HK-2 (cell line): ENCODE data around the gene FAM168B.

Source experiments
- DNase-seq: peaks from one replicate; pipeline ENCODE4 v3.0.0-alpha.2; 2018; ENCODE audit not compliant: unreplicated experiment

Gene FAM168B

GRCh38 chr2:131055169-131056065, 37.8 kb downstream of the FAM168B start:
- DNase-seq, result no peak

DNA sequence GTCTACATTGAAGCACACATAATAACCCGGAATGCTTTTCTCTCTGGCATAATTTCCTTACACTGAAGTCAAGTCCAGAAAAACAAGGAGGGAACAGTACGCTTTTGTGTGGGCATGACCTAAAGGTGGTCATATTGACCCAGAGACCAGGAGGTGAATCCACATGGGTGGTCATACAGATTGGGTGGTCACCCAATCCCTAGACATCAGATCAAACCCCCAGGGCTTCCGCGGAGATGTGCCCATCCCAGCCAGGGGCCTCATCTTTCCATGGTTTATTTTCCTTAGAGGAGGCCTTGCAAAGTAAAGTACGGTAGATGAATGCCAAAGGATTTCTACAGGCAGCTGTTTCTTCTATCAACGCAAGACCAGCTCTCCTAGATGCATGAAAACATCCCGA, 38.8 kb downstream of the FAM168B start:
- no peak for DNase-seq

GRCh38 chr2:131052741-131053263, 40.5 kb downstream of the FAM168B start:
- no peak for DNase-seq

- DNase-seq, result no peak
These were observed 42.4 kb downstream of the FAM168B start for GRCh38 chr2:131050896-131051295.

DNA sequence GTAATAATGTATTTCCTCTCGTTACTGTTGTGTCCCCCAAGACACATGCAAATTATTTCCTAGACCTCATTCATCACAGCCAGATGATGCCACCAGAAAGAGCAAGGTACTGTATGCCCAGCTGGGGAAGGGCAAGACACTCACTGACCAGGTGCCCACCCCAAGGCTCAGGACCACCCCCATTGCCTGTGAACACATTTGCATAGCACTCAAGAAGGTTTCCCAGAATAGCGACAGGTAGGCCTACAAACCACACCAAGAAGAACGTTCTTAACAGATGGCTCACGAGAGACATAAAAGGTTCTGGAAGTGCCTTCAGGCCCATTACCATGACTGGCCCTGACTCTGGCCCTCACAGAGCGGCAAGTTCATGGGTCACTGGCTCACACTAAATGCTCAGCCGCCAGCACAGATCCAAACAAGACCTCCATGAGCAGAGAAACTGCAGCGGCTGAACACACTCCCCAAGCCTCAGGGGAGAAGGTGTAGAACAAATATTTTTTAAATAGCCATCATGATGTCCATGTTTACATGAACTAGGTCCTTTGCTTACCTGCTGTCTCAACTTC, 44.0 kb downstream of the FAM168B start:
- no peak for DNase-seq

GRCh38 chr2:131048641-131049040, 44.6 kb downstream of the FAM168B start:
- DNase-seq, result no peak

GRCh38 chr2:131047920-131048560, 45.2 kb downstream of the FAM168B start:
- DNase-seq, result no peak

- no peak for DNase-seq
These were observed 46.2 kb downstream of the FAM168B start for GRCh38 chr2:131046918-131047652.

DNA sequence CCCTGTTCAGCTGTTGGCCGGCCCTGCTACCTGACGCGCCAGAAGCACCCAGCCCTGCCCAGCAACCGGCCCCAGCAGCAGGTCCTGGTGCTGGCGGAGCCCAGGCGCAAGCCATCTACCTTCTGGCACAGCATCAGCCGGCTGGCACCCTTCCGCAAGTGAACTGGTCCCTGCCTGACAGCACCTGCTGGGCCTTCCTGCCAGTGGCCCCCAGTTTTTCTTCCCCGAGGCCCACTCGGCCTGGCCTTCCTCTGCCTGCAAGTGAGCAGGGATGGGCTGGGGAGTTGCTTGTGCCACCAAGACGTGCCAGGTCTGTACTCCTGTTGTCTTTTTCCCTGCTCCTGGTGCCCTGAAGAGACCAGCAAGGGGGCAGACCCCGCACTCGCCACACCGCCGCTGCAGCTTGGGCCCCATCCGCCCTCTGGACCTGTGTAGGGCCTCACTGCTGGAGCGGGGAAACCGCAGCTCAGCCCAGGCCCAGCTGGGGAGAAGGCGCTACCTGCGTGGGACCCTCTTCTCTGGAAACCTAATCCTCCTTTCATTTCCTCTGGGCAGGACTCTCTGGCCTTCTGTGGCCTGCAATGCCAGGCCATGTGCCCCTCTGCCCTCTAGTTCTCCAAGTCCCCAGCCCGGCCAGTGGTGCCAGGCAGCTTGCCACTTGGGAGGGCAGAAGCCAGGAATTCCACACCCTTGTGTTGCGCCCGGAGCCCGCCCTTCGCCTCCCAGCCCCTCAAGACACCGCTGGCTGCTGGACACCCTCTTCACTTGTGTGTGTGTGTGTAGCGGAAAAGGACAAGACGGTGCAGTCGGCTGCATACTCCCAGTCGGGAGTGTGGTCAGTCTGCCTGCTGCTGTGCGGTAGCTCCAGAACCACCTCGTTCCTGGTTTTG, 47.0 kb downstream of the FAM168B start:
- DNase-seq, result no peak

DNA sequence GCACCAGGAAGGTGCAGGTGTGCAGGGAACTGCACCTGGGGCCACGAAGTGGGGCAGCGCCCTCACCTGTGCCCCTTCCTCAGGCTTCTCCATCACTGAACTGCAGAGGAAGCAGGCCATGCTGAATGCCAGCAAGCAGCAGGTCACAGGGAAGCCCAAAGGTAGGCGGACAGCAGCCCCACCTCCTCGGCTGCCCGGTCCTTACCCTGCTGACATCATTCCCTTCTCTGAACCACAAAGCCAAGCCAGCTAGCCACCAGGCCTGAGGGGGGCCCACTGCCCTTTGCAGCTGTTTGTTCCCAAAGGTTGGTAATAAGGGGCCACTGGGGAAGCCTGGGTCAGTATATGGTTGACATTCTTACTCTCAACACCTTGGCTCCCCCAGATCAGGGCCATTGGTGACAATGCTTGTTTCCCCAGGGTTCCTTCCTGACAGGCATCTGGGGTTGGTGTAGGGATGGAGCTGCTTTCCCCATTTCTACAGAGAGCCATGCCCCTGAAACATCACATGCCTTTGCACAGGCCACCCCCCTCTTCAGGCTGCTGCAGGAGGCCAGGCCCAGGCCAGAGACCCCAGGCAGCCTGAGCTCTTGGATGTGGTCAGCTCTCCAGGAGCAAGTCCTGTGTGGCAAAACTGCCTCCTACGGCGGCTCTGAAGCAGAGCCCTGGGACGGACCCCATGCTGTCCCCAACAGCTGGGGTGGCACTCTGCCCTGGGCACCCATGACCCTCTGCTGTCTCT, 47.8 kb downstream of the FAM168B start:
- DNase-seq, result no peak

DNA sequence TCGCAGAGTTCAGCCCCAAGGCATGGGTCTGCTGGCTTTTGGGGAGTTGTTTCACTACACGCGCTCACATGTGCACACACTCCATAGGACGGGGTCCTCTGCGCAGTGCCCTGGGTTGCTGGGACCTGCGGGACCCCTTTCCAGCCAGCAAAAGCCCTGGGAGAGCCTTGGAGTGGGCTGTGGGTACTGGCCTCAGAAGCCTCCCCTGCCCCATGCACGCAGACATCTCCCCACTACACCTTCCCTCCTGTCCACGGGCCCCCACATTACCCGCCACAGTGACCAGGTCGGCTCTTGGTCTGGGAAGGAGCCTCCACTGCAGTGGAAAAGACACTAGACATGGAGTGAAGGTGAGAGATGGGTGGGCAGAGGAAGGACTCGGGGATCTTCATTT, 48.5 kb downstream of the FAM168B start:
- no peak for DNase-seq

DNA sequence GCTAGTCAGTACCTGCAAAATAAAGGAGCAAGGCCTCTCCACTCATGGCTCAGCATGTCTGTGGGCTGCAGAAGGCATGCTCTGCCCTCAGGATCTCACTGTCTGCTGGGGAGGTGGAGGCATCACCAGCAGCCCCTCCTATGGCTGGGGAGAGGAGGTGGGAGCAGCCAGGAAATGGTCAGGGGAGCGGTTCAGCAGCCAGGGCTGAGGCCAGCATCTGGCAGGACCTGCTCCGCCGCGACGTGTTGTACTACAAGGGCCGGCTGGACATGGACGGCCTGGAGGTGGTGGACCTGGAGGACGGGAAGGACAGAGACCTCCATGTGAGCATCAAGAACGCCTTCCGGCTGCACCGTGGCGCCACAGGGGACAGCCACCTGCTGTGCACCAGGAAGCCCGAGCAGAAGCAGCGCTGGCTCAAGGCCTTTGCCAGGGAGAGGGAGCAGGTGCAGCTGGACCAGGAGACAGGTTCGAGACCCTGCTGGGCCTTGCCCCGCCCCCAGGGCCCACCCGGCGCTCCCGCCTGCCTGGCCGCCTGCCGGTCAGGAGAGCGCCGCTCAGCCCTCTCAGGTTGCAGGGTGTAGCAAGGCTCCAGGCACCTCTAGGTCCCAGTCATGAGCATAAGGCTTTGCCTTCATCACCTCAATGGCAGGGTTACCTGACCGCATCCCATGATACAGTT, 49.0 kb downstream of the FAM168B start:
- no peak for DNase-seq

DNA sequence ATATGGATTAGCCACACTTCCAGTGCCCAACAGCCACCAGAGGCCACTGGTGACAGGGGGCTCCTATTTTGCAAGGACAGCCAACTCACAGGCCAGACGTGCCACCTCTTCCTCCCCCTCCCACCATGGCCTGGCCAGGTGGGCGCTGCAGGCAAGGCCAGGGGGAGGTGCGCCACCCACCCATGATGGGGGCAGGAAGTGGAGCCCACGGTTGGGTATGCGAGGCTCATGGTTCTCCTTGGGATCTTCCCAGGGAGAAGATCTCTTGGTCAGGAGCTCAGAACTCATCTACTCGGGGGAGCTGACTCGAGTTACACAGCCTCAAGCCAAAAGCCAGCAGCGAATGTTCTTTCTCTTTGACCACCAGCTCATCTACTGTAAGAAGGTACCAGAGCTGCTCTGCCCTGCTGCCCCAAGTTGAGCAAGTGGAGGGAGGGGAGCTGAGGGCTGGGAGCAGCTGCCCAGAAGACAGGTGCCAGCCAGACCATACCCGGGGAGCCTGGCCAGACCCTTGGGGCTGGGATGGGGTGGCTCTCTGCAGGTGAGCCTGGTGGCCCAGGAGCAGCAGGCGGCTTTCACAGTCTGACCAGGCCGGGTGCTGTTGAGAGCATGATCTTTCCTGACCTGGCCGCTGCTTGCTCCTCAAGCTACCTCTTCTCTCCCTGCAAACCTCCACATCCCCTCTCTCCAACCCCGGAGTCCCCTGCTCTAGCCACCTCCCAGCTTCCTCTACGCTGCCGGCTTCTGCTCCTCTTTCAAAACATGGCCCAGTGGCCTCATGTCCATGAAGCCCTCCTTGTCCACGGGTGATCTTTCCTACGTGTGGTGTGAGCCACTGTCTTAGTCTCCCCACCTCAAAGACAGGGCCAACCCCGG, 49.8 kb downstream of the FAM168B start:
- no peak for DNase-seq

GRCh38 chr2:131042148-131042775, 51.0 kb downstream of the FAM168B start:
- no peak for DNase-seq

DNA sequence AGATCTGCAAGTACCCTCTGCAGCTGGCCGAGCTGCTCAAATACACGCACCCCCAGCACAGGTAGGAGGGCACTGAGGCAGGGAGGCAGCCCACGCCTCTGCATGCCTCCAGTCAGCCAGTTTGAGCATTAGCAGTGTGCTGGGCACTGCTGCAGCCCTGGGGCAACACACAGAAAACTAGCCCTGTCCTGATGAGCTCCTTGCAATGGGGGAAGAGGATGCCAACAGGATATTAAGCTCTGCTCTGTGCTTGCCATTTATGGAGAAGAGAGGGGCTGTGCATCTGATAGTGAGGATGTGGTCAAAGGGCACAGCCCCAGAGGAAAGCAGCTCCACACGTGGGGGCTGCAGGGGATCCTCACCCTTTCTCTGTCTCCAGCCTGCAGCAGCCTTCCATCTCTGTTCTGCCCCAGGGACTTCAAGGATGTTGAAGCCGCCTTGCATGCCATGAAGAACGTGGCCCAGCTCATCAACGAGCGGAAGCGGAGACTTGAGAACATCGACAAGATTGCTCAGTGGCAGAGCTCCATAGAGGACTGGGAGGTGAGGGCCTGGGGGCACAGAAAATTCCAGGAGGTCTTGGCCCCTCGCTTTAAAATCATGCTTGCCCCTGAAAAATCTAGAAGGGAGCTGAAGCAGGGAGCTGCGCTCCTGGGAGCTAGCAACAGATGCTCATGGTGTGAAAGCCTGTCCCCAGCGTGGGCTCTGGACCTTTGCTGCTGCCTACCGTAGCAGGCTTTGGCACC, 51.7 kb downstream of the FAM168B start:
- no peak for DNase-seq

DNA sequence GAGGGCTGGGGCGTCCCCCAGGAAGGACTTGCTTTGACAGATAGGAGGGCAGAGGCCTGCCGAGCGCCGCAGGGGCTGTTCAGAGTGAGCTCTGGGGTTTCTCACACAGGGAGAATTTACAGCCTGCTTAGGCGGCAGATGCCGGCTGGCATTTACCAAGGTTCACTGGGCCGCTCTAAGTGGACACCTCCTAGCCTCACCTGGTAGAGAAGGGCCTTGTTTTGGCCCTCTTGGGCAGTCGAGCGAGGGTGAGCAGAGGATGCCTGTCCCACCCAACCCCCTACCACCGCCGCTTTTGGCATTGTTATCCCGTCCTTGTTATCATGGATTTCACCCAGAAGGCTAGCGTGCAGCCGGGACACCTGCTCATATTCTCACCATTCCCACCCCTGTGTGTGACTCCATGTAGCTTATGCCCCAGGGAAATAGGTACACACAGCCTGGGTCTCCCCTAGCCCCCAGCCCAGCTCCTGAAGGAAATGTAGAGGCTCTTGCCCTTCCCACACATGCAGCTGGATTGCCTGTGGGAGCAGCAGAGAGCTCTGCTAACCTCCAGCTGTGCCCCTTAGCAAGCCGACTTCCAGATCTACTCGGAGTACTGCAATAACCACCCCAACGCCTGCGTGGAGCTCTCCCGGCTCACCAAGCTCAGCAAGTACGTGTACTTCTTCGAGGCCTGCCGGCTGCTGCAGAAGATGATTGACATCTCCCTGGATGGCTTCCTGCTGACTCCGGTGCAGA, 52.4 kb downstream of the FAM168B start:
- DNase-seq, result no peak
